NCI-H2196 treated with DMSO at 0.1 percent for 48 hours (cell line): ENCODE measurements around the gene NEURL1B.
"Not testable (repeated sequence)": the region's sequence is repeated elsewhere in the genome, so short reads cannot be mapped to it uniquely, and the experiment has no call there.

Source experiments
- DNase-seq: peaks from one replicate; lab custom pipeline; 2025; ENCODE audit not compliant: unreplicated experiment; lab: John Stamatoyannopoulos, UW

The NEURL1B gene

DNA sequence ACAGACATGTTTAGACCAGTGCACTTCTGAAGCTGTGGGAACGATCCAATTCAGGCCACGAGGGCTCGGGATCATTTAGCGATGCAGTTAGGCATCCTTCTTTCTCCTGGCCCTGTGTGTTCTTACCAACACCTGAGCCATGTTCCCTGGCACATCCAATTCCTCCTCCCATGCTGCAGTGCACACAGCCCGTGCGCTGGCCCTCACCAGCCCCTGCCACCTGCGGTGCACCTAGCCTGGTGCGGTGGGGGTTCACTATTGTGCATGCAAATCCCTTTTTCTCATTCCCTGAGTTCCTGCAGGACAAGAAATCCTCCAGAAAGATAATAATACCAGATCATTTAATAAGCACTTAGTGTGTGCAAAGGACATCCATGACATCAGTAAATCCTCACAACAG lies 53.5 kb downstream of the NEURL1B start:
- no peak for DNase-seq

DNA sequence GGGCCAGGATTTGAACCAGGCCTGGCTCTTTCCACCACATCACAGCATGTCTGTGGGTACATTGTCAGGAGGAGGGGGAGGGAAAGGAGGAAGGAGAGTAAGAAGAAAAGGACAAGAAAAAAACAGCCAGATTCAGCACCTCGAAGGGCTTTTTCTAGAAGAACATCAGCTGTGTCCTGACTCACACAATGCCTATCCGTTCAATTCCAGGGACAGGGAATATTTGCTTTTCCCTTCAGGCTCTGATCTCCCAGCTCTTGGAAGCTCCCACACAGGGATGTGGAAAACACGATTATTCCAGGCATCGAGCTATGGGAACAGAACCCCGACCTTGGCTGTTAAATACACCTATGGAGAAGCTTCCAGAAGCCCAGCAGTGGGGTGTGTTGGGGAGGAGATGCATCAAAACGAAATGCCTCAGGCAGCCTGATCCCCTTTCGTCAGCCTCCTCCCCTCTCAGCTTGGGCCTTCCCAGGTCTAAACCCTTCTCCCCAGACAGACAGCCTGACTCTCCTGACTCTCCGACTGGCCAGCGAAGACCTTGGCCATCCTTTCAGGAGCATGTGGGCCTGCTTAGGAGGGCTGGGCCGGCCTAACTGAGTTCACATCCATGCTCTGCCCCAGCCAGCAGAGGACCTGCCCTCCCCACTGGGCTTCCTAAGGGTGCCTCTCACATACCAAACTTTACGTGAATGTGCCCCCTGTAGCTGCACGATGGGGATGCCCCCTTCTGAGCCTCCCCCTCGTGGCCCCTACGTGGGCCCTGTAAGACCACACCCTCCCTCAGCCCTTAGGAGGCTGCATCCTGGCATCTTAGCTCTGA lies 54.4 kb downstream of the NEURL1B start:
- no peak for DNase-seq

DNA sequence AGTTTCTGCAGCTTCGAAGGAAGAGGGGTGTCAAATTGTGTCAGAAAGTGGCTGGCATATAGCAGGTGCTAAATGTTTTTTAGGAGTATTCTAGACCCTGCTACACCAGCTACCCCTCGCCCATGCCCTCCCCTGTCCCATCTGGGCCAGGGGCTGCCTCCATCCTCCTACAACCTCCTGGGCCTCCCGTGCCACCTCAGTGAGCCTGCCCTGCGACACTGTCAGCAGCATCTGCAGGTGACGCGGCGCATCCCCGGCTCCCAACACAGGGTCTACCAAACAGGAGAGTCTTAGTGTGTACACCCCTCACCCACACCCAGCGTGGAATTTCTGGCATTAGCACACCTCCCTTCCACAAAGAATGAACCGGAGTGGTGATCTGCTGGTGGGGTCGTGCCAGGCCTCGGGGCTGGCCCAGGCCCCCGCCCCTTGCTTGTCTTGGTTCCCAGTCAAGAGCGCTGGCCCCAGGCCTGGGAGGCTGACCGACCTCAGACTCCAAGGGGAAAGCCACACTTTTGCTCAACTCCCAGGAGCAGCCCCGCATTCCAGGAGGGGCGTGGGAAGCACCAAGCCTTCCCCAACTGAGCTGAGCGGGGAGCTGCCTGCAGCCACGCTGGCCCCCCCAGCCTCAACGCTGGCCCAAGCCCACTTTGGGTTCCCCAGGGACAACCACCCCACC lies 55.2 kb downstream of the NEURL1B start:
- DNase-seq: no peak

DNA sequence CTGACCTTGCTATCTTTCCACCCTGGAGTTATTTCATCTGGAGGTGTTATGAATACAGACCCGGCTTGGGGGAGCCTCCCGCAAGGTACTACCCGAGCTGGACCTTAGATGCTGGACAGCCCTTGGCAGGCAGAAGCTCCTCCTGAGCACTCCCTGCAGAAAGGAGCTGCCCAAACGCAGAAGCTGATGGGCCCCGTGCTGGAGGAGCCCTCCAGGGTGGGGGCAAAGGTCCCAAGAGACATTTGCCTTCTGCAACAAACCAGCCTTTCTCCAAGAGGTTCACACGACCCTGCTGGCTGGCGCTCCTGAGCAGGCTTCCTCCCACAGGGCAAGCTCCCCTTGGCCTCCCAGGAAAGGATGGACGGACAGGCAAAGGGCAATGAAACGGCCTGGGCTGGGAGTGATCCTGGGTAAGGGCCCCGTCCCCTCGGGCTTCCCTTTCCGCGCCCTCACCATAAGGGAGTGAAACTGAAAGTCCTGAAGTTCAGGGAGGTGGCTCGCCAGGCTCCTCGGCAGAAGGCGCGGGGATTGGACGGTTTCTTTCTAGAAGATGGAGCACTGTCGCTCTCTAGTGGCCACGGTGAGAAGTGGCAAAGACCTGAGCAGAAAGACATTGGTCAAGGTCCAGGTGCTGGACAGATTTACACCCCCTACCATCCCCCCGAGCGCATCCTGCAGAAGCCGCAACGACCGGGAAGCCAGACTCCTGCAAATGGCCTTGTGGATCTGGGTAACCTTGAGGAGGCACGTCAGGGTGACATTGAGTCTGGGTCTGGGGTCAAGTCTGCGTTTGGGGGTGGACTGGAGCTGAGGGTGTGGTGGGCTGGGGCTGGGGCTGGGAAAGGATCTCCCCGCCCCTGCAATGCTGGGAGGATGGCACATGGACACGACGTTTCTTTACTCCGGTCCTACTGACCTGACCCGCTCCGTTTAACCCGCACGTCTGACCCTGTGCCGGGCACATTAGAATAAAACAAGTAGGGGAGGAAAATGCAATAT lies 56.4 kb downstream of the NEURL1B start:
- DNase-seq: peak; percentile 90

DNA sequence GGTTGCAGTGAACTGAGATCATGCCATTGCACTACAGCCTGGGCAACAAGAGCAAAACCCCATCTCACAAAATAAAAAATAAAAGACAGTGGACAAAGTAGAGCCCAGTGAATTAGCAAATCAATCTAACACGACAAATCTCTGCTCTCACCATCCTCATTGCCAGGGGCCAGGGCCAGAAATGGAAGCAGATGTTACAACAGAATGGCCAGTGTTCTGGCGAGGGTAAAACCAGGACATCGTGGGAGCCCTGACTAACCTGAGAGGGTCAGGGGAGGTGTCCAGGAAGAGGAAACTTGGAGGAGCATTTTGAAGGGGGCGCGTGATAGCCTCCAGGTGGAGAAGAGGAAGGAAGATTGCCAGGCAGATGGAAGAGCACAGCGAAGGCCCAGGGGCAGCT lies 58.4 kb downstream of the NEURL1B start:
- no peak for DNase-seq

DNA sequence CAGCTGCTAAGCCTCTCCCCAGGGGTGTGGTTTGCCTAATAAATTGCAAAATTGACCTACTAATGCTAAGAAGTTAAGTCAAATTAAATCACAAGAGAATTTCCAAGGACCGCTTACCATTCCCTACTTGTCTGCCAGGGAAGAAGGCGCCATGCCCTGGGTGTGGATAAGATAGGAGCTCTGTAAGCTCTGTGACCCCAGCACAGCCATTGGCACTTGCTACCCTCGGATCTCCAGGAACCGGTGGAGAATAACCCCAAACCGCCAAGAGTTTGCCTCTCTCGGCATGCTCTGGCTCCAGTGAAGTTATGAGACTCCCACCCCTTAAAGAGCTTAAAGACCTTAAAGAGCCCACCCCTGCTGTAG lies 58.9 kb downstream of the NEURL1B start:
- no peak for DNase-seq

DNA sequence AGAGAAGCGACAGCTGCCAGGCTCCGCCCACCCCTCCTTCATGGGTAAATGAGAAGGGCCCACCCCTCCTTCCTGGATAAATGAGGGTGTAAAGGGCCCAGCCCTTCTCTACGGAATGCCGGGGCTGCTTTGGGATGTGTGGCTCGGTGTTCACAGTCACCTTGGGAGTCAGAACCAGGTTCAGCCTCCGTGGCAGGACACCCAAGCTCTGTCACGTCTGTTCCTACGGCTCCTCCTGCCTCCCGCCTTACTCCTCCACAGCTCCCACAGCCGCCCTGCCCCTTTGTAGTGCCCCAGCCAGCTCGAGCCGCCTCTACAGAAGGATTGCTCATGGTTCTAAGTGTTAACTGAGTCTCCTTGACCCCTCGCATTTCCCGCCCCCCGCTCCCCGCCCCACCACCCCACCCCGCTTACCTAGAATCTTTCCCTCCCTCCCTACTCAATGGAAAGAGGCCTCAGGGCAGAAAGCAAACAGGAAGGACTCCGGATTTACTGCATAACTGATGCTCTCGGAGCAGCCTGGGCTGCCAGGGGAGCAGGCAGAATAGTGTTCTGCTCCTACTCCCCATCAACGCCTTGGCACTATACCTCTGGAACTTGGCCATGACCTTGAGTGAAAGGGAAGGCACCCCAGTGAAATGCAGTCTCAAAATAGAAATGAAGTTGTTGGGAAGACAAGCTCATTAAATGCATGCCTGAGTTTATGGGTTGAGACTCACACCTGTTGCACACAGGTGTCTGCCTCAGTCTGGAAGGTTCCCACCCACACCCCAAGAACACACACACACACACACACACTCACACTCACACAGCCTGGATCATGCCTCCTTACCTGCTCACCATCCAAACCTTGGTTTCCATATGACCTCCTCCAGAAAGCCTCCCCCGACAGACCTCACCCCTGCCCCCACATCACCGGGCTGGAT lies 59.6 kb downstream of the NEURL1B start:
- no peak for DNase-seq

DNA sequence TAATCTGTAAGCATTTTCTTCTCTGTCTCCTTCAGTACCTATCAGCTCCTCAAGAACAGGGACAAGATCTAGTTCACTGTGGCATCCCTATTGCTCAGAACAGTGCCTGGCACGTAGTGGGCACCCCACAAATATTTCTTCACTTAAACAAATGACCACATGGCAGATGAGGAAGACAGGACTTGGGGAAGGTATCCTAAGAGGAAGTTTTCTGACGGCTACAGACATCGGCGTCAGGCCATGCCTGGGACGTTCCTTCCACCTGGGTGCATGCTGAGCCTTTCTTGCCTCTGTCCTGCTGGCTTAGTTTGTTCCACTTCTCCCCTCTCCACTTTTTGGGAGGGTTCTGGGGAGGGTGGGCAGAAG lies 60.2 kb downstream of the NEURL1B start:
- DNase-seq: no peak

DNA sequence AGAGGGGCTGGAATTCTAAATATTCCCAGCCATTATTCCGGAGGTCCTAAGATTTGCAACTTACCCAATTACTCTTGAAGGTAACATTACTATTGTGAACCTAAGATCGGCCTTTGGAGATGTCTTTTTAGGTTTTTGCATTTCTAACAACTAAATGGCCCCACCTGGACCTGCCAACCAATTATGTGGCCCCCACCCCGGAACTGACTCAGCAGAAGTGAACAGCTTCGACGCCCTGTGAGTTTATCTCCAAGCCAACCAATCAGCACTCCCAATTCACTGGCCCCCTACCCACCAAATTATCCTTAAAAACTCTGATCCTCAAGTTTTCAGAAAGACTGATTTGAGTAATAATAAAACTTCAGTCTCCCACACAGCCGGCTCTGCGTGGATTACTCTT lies 62.9 kb downstream of the NEURL1B start:
- DNase-seq: no peak

DNA sequence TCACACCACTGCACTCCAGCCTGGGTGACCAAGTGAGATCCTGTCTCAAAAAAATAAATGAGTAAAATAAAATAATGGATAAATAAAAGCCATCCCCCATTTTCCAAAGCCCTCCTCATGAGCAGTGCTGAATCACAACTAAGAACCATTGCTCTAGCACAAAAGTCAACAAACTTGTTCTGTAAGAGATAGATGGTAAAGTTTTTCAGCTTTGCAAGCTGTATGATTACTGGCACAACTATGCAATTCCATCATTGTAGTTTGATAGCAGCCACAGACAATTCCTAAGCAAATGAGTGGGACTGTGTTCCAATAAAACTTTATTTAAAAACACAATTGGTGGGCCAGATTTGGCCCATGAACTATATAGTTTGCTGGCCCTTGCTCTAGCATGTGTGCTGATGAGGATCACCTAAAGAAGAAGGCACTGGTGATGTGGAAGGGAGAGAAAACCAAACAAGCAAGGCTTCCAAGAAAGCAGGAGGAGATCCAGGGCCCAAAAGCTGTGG lies 64.6 kb downstream of the NEURL1B start:
- no peak for DNase-seq

DNA sequence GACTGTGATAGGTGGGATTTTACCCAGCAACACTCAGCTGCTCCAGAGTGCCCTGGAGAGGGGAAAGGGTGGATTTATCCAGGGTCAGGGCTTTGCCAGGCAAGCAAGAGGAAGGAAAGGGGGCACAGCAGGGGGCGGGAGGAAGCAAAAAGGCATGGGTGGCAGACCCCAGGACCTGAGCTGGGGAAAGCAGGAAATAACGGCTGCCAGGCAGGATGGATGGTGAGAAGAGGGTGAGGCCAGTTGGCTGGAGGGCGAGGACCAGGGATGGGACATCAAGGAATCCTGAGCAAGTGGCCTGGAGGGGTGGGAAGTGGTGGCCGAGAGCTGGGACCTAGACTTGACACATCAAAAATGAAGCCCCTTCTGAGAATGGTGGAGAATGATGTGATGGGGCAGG lies 65.7 kb downstream of the NEURL1B start:
- no peak for DNase-seq

DNA sequence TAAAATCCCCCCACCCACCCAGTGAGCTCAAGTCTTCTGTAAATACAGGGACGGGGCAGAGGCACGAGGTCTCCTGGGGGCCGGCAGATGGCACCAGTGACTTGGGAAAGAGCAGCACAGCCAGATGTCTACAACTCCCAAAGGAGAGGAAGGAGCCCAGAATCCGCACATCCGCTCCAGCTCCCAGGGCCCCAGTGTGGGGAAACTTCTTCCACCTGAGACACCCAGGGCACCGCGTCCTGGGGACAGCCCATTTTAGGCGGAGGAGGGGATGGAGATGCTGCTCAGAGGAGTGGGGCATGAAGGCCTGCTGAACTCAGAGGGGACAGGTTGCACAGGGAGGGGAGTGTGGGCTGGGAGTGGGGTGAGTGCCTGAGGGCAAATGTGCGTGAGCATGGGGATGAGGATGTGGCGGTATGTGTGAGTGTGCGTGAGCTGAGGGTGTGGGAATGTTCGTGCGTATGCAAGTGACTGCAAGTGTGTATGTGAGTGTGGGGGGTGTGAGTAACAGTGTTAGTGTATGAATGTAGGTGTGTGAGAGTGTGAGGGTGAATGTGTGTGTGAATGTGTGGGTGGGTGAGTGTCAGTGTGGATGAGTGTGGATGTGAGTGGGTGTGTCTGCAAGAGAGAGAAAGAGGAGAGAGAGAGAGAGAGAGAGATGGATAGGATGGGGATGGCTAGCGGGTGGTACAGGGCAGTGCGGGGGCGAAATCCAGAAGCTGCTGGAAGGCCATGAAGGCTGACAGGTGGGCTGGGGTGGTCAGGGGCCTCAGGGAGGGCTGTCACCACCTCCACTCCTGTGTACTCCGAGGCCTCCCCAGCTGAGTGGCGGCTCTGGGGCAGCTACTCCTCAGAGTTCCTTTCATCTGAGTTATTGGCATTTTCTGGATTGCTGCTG lies 66.5 kb downstream of the NEURL1B start:
- DNase-seq: no peak

DNA sequence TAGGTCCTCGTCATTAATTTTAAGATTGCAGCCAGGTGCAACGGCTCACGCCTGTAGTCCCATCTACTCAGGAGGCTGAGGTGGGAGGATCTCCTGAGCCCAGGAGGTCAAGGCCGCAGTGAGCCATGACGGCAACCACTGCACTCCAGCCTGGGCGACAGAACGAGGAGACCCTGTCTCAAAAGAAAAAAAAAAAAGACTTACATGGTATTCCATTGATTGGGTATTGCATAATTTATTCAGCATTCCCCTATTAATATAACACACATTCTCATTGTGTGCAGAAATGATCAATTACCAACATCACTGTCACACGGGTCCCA lies 67.1 kb downstream of the NEURL1B start:
- no peak for DNase-seq

DNA sequence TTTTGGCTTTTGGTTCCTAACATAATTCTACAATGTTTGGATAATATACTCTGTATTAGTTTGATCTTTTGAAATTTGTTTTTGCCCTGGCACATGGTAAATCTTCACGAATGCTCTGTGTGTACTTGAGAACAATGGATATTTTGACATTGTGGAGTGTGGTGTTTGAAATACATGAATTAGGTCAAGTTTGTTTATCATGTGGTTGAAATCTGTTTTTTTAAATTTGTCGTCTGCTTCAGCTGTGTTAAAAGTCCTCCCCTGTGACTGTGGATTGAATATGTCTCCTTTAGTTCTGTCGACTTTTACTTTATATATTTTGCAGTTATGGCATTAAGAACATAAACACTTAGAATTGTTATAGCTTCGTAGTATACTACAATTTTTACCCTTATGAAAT lies 69.6 kb downstream of the NEURL1B start:
- no peak for DNase-seq

DNA sequence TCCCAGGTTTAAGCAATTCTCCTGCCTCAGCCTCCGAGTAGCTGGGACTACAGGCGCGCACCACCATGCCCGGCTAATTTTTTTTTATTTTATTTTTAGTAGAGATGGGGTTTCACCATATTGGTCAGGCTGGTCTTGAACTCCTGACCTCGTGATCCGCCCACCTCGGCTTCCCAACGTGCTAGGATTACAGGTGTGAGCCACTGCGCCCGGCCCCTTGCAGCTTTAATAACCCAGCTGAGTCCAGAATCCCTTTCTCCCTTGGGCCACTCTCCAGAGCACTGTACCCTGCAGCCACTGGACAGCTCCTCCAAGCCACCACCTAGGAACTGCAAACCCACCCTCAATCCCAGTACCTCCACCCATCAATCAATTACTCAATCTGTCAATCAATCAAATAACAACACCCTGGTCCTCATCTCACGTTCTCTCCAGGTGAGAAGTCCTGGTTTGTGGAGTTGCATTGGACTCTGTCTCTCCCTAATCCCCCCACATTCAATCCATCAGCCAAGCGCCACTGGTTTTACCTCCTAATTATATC lies 70.3 kb downstream of the NEURL1B start:
- DNase-seq: not testable (repeated sequence)

DNA sequence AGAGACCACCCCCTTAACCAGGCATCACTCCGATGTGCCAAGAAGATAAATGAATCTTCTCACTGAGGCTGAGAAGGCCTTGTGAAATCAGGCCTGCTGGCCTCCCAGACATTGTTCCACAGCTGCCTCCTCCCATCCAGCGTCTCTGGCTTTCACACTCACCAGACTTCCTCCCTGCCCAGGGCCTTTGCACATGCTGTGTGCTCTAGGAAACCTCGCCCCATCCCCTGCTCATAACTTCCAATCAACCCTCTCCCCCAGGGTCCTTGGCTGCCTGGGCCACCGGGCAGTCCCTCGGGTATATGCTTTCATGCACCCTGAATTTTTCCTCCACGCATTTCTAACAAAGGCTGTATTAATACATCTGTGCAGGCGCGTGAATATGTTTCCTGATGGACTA lies 71.5 kb downstream of the NEURL1B start:
- no peak for DNase-seq

DNA sequence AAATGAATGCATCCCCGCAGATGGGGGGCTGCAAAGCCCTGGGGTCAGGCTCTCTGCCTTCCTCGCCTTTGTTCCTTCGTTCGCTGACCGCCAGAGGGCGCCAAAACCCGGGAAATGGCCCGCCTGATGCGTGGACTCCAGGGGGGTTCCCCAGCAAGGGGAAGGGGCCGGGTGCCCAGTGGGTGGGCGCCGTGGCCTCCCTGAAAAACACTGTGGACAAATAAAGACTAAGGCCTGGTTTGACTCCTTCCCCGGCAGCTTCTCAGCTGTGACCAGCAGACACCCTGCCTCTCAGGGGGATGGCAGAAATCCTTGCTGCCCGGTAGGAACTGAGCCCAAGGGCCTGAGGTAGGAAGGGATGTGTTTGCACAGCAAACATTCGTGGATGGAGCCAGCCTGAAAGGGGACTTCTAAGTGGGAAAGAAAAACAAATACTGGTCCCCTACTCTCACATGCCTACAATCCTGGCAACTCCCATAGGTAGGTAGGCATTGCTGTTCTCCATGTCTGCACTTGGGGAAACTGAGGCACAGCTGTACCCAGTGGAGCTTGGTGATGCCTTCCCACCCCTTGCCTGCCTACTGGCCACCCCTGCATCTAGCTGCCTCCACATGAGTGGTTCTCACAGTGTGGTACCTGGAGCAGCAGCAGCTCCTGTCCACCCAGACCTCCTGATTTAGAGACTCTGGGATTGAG lies 72.2 kb downstream of the NEURL1B start:
- DNase-seq: no peak

DNA sequence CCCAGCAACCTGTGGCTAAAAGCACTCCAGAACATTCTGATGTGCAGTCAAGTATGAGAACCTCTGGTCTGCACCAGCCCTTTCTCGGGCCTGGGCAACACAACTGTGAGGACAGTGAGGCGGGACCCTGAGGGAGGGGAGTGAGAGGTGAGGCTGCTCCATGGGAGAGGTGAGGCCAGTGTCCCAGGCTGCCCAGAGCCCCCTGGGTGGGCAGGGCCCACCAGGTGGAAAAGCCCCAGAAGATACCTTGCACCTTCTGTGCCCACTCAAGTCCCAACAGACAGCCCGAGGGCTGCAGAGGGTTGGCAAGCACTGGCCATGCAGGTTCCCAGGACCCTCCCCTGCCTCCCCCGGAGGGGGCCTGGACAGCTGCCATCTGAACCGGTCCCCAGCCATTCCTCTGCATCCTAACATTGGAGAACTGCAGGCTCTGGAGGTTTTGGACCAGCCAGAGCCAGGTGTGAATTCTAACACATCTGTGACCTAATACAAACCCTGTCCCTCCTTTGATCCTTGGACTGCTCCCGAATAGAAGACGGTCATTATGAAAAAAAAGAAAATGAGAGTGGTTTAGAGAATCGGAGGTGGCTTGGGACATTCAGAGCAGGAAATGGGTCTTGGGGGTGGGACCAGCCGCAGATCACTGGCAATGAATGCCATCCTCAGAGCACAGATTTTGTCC lies 72.9 kb downstream of the NEURL1B start:
- no peak for DNase-seq
